DOHH2 (cell line): ENCODE results near the gene EIF1AD.
"Not testable (repeated sequence)": the region's sequence is repeated elsewhere in the genome, so short reads cannot be mapped to it uniquely, and the experiment has no call there.

Experiments
- CTCF ChIP-seq: fragments of 200-600 bp; sonication (generic); IDR thresholded peaks from one replicate; pipeline ENCODE4 v1.5.1; 2014; ENCODE audit warnings: antibody characterized with exemption, mild to moderate bottlenecking, low read depth, low read length; ENCODE audit not compliant: poor library complexity, severe bottlenecking
- EZH2phosphoT487 ChIP-seq: fragments of 200-600 bp; sonication (generic); IDR thresholded peaks from 2 replicates; pipeline ENCODE4 v1.6.1; 2017; ENCODE audit warnings: borderline replicate concordance, mild to moderate bottlenecking, antibody characterized with exemption, low read length, moderate library complexity, mixed read lengths

GRCh38 chr11:66023186-66023440 lies 21.2 kb upstream of the EIF1AD start:
- TF ChIP-seq CTCF, EZH2phosphoT487: not testable (repeated sequence)
